GM21737 (cell line): ENCODE measurements around the gene TXN2.
"Not testable (repeated sequence)": the region's sequence is repeated elsewhere in the genome, so short reads cannot be mapped to it uniquely, and the experiment has no call there.

Experiments
- ATAC-seq: cut with Tn5 transposase; IDR thresholded peaks from one replicate; pipeline ENCODE4 v1.9.1; 2021; ENCODE audit warnings: mild to moderate bottlenecking, moderate library complexity; ENCODE audit not compliant: unreplicated experiment

Gene TXN2

GRCh38 chr22:36432592-36433317 lies 48.7 kb downstream of the TXN2 start:
- ATAC-seq = no peak

- ATAC-seq = no peak
Observed at GRCh38 chr22:36431977-36432376, 49.5 kb downstream of the TXN2 start.

GRCh38 chr22:36430863-36431262 lies 50.6 kb downstream of the TXN2 start:
- ATAC-seq = no peak

- not testable (repeated sequence) for ATAC-seq
Observed at GRCh38 chr22:36427952-36428351, 53.5 kb downstream of the TXN2 start.

DNA sequence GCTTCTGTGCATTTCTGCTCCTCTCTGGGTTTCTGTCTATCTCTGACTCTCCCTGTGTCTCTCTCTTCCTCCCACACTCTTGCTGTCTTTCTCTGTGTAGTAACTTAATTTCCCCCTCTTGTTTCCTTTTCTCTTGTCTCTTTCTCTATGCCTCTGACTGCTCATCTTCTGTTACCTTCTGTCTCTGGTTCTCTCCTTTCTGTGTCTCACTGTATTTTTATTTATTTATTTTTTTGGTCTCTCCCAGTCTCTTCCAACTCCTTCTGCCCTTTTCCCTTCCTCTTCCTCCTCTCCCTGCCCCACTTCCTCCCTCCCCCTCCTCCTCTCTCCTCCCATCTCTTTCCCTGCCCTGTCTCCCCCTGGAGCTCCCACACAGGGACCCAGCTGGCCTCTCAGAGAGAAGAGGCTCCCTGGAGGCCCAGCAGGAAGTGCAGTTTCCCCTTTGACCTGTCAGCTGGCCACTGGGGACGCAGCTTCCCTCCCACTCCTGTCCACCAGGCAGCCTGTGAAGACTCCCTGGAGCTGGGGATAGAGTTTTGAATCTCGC lies 55.4 kb downstream of the TXN2 start:
- no peak for ATAC-seq

DNA sequence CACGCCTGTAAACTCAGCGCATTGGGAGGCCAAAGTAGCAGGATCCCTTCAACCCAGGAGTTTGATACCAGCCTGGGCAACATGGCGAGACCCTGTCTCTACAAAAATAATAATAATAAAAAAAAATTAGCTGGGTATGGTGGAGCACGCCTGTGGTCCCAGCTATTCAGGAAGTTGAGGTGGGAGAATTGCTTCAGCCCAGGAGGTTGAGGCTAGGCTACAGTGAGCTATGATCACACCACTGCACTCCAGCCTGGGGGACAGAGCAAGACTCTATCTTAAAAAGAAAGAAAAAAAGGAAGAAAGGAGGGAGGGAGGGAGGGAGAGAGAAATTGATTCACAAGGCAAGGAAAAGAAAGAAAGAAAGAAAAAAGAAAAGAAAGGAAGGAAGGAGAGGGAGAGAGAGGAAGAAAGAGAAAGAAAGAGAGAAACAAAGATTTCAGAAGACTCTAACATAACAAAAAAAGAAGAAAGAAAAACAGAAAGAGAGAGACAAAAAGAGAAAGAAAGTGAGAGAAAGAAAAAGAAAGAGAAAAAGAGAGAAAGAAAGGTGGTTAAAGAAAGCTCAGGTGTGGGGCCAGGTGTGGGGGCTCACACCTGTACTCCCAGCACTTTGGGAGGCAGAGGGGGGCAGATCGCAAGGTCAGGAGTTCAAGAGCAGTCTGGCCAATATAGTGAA lies 56.4 kb downstream of the TXN2 start:
- no peak for ATAC-seq

GRCh38 chr22:36424466-36424865 lies 57.0 kb downstream of the TXN2 start:
- ATAC-seq = not testable (repeated sequence)

GRCh38 chr22:36423461-36424404 lies 57.7 kb downstream of the TXN2 start:
- ATAC-seq = no peak

GRCh38 chr22:36422287-36423014 lies 59.0 kb downstream of the TXN2 start:
- no peak for ATAC-seq

GRCh38 chr22:36419912-36420882 lies 61.2 kb downstream of the TXN2 start:
- ATAC-seq = no peak

- no peak for ATAC-seq
Observed at GRCh38 chr22:36419177-36419911, 62.1 kb downstream of the TXN2 start.

GRCh38 chr22:36417281-36417686 lies 64.2 kb downstream of the TXN2 start:
- no peak for ATAC-seq
